GM21515 (cell line): Measurements from ENCODE around the gene TMEM108.

ENCODE experiments used
- ATAC-seq: cut with Tn5 transposase; IDR thresholded peaks from one replicate; pipeline ENCODE4 v1.9.1; 2021; ENCODE audit not compliant: unreplicated experiment

The TMEM108 gene

GRCh38 chr3:133270631-133271030 is 232.4 kb downstream of the TMEM108 start:
- no peak for ATAC-seq

GRCh38 chr3:133271042-133271441 is 232.9 kb downstream of the TMEM108 start:
- no peak for ATAC-seq

DNA sequence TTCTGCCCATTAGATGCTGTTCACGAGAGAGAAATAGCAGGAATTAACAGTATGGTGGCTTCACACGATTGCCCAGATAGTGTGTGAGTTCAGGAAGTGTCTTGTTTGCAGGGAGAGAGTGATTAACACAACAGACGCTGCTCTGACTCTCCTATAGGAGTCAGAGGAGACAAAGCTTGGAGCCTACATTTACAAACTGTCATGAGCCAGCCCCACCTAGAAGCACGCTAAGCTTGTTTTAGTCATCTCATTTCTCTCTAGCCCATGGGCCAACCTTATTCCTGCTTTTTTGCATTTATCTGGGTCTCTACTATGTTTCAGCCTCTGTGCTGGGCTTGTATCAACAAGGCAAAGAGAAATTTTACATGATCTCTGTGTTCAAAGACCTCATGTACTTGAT is 233.3 kb downstream of the TMEM108 start:
- ATAC-seq, result no peak

GRCh38 chr3:133273346-133273745 is 235.2 kb downstream of the TMEM108 start:
- ATAC-seq, result no peak

- ATAC-seq, result no peak
Measured at GRCh38 chr3:133274477-133274876, 236.3 kb downstream of the TMEM108 start.

DNA sequence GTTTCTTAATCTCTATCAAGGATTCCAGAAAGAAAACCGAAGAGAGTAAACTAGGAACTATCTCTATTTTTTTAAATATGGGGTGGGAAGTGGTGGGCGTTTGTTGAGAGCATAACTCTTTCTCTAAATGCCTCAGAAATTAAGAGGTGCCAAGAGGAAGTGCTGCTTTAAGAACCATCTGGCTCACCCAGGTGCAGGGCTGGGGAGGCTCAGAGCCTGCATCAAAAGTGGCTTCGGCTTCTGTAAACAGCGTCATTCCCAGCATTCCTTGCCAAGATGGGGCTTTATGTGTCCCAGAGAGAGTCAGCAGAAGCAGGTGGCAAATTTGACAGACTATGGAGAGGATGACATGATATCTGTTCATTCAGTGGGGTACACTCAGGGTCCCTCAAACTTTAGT is 238.4 kb downstream of the TMEM108 start:
- no peak for ATAC-seq

- no peak for ATAC-seq
Measured at GRCh38 chr3:133277813-133278212, 239.6 kb downstream of the TMEM108 start.

- no peak for ATAC-seq
Measured at GRCh38 chr3:133278260-133279043, 240.3 kb downstream of the TMEM108 start.

DNA sequence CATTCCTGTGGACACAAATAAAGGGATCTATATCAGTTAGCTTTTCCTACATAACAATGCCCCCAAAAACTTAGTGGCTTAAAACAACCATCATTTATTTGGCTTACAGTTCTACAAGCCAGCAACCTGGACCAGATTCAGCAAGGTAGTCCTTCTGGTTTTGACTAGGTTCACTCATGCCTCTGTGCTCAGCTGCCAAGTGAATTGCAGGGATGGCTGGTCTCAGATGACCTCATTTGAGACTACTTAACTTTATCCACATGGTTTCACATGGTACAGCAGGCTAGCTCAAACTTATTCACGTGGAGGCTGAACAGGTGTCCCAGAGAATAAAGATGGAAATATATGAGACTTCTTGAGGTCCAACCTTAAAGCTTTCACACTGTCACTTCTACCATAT is 242.4 kb downstream of the TMEM108 start:
- ATAC-seq, result no peak

DNA sequence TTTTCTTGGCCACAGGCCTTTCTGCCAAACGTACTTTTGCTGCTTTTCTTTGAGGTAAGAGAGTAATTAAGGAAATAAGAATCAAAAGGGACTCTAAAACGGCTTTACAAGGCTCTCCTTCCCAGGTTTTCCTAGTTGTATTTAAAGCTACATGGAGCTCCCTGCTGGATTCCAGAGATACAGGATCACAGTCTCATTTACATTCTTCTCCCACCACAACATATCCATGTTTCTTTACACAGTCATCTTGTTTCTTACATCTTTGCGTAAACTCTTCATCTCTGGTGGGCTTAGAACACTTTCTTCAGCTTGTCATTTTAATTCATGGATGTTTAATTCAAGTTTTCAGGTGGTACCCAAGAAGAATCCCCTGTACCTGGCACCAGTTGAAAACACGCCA is 244.0 kb downstream of the TMEM108 start:
- ATAC-seq, result no peak

GRCh38 chr3:133283958-133284807 is 246.0 kb downstream of the TMEM108 start:
- no peak for ATAC-seq

DNA sequence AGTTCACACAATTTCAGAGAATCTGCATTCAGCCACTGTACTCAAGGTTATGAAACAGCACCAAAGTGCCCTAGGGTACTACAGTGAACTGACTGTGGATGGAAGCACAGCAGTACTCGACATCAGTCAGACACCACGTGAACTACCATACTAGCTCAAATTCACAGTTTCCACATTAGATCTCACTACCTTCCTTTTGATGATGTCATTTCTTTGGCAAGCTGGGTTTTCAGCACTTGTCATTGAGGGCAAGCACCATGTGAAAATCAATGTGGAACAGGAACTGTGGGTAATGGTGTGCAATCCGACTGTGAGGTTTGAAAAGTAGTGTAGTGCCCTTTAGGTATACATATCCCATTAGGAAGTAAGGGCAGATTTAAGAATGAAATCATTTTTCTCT is 251.1 kb downstream of the TMEM108 start:
- ATAC-seq, result no peak

- ATAC-seq, result no peak
Measured at GRCh38 chr3:133292296-133292695, 254.1 kb downstream of the TMEM108 start.

DNA sequence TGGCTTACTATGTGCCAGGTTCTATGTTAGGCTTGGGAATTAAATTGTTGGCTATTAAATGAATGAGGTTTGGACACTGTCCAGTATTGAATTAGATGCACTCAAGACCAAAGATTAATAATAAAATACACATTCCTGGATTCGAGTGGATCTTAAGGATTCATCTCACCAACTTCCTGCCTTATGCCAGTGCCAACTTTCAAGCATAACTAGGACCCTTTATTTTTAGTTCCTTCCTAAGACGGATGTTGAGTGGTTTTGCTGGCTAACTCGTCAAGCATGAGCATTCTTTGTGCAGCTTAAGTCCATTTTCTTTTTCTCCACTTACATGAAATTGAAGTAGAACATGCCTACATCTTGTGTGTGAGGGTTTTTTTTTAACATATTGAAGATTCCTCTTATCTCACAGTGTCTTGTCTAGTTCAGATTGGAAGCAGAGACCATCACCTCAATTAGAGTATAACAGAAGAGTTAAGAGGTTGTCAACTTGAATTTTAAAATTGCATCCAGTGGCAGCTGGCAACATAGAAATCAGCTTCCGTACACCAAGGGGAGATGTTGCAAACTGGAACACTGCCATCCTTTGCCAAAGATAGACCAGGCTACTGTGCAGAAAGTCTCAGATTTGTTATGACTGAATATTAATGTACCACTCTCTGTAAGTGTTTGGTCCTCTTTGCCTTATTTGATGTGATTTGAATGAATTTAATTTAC is 255.4 kb downstream of the TMEM108 start:
- no peak for ATAC-seq

DNA sequence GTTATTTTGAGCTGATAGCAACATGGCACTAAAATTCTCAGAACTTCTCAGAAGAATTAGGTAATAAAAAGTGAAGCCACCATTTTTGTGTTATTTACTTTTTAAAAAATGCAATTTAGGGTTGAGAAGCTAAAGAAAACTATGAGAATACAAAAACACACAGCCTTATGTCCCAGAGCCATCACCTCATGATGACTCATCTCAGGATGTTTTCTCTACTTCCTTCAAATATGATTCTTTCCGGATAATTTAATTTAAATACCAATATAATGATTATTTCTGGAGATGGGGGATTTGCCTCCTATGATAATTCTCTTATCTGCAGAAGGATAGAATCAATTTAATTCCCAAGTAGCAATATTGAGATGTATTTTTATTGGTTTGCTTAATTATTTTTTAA is 256.1 kb downstream of the TMEM108 start:
- ATAC-seq, result no peak

DNA sequence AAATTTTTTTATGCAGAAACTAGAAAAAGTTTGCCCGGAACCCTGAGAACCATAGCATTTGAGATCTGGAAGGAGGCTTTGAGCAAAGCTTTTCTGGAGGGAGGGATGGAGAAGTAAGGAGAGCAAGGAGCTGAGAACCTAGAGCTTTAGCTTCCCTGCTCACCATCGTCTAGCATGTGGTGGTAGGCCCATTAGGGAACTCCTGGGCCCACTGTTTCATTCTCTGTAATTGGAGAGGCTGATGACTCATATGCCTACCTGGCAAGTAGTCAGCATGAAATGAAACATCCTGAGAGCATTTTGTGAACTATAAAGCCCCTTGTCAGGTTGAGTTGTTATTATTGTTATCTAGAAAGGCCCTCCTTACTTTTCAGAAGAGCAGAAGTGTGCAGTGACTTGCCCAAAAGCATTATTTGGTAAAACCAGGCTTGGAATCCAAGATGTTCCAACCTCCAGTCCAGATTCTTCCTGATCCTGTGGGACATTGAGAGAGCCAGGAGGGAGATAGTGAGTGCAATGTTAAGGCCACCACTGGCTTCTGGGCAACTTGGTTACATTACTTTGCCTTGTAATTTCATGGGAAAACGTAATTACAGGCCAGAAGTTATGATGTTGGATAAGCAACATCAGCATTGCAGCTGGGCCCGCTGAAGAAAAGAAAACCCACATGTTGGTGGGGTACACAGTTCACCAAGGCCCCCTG is 257.2 kb downstream of the TMEM108 start:
- ATAC-seq, result no peak

DNA sequence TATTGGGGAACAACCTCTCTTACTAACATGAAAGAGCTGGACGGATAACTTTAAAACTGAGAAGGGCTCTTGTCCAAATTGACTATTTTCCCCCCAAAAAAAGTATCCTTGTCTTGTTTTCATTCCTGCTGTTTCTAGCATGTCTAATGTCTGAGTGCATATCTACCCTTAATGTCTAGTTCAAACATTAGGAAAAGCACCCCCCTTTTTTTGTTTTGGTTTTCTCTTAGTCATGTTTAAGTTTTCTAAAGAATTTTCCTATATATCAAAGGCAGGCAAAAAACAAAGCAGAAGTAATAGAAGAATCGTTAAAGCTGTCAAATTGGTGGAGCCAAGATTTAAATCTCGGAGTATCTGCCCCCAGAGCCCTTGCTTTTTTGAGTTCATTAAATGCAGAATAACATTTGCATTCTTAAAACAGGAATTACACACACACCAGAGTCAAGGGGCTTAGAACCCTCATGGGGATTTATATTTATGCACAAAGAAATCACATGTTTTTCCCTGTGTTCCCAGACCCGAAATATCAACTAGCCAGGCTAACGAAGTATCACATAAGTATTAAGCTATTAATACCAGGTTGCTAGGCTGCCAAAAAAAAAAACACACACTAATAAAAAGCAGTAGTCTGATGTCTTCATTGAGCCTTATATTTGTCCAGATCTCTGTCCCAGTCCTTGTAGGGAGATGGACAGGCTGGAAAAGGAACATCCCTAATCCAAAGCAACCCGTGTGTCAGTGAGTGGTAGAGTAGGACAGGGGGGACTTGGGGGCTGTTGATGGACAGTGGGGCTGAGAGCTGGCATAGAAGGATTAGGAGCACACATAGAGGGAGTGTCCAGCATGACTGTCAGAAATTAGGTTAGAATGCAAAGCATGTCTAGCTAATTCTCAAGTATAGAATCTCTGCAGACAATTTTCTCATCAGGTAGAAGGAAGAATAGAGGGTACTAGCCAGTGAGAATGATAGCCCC is 258.0 kb downstream of the TMEM108 start:
- no peak for ATAC-seq

GRCh38 chr3:133296981-133297380 is 258.8 kb downstream of the TMEM108 start:
- ATAC-seq, result no peak

DNA sequence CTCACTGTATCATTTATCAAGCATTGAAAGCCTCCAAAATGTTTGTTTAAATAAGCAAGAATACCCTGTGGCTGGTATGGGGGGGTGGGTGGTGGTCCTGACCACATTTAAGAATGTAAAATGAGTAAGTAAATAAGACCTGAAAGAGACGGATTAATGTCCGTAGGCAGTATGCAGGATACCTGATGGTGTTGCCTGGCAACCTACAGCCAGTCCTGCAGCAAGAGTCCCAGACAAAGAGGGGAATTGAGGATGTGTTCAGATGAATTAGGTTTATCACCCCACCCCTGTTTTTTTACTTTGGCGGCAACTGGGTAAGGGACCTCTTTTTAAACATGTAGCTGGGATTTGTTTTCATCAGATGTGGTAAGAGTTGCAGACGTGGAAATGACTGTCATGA is 261.9 kb downstream of the TMEM108 start:
- no peak for ATAC-seq

DNA sequence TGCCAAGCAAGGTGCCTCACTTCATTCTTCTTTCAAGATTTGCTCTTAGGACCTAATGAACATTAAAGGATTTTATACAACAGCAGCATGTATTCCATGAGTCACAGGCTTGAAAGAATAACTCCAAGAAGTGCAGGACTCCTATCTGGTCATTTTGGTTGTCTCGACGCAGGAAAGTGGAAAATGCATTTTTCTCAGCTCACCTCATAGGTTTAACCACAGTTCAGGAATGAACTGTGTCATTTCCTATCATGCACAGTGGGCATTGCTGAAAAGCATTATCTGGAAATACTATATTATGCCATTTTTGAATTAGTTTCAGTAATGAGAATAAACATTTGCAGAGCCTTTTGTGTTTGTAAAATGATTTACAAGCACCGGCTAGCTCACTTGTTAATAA is 263.0 kb downstream of the TMEM108 start:
- no peak for ATAC-seq
